HTR-8/SVneo (cell line): ENCODE data around the gene MBD3.
"Not testable (repeated sequence)": the region's sequence is repeated elsewhere in the genome, so short reads cannot be mapped to it uniquely, and the experiment has no call there.

Source experiments
- DNase-seq: peaks from one replicate; pipeline ENCODE4 v3.0.0; 2011; ENCODE audit warnings: low spot score, mixed read lengths; ENCODE audit not compliant: insufficient read length
- FAIRE-seq: peaks from 2 replicates; lab custom pipeline; 2011; peaks lifted over from hg19 to GRCh38; lab: Jason Lieb, UNC

Gene MBD3

DNA sequence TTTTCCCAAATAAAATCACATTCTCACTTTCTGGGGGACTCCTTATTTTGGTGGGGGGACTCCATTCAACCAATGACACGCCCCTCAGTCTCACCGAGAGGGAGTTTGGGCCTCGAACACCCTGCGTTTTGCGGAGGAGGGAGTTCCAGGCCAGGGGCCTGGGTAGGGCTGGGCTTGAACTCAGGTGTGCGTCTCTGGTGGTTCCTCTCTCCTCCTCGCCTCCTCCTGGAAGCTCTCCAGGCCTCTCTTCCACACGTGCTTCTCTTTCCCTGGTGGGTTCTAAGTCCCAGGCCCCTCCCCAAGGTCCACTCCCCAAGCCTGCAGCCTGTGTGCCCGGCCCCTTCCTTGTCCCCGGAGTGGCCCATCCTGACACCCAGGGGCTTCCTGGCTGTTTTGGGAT is 39.2 kb downstream of the MBD3 start:
- no peak for FAIRE-seq
- DNase-seq = no peak

- FAIRE-seq = no peak
- no peak for DNase-seq
These were observed 41.3 kb downstream of the MBD3 start for GRCh38 chr19:1551068-1552040.

- DNase-seq (no peak), FAIRE-seq (peak; percentile 64)
These were observed 43.2 kb downstream of the MBD3 start for GRCh38 chr19:1549332-1549945.

DNA sequence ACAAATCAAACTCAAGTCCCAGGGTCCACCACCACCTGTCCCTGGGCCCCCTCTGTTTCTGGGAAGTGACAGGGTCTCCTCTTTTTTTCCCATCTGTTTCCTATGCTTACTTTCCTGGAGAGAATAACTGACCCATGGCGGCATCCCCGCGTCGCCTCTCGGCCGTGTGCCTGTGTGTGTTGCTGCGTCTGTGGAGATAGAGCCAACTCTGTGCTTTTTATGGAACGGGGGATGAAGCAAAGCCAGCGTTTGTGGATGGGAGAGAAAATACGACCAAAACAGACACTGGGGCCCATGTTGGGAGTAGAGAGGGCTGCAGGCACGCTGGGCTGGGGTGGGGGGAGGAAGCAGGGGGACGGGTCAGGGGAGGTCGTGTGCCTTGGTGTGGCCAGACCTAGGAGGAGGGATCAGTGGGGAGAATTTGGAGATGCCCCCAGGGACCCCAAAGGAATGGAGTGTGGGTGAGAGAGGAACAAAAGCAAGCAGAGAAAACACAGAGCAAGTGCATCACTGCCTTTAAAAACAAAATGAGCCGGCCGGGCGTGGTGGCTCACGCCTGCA is 52.2 kb downstream of the MBD3 start:
- FAIRE-seq (no peak), DNase-seq (no peak)

DNA sequence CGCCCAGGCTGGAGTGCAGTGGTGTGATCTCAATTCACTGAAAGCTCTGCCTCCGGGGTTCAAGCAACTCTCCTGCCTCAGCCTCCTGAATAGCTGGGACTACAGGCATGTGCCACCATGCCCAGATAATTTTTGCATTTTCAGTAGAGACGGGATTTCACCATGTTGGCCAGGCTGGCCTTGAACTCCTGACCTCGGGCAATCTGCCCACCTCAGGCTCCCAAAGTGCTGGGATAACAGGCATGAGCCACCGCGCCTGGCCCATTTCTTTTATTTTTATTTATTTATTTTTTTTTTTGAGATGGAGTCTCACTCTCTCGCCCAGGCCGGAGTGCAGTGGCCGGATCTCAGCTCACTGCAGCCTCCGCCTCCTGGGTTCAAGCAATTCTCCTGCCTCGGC is 52.9 kb downstream of the MBD3 start:
- FAIRE-seq = not testable (repeated sequence)

GRCh38 chr19:1538978-1539377 is 53.7 kb downstream of the MBD3 start:
- DNase-seq (no peak), FAIRE-seq (no peak)

More for the DNA sequence above, 52.9 kb downstream of the MBD3 start:
- not testable (repeated sequence) for DNase-seq

- DNase-seq, FAIRE-seq: not testable (repeated sequence)
These were observed 57.0 kb downstream of the MBD3 start for GRCh38 chr19:1535699-1536098.

- FAIRE-seq (no peak), DNase-seq (no peak)
These were observed 57.7 kb downstream of the MBD3 start for GRCh38 chr19:1534972-1535371.

DNA sequence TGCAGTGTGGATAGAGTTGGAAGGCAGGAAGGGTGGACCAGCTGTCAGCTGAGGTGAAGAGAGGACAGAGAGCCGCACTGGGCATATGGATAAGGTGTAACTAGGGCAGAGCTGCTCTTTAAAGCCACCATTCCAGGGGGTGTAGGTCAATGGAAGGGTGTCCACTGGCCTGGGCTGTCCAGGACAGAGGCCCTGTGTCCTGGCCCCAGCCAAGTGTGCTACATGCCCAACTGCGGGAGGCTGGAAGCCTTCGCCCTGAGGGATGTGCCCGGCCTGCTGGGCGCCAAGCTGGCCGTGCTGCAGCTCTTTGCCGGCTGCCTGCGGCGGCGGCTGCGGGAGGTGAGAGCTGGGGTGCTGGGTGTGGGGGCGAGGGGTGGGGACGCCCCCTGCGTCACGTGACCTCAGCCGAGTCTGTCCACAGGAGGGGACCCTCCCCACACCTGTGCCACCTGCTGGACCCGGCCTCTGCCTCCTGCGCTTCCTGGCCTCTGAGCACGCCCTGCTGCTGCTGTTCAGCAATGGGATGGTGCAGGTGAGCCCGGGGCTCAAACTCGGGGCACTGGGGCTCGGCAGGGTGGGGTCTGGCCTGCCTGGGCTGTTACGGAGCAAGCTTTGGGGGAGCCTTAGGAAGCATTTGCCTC is 59.0 kb downstream of the MBD3 start:
- DNase-seq = no peak
- no peak for FAIRE-seq

GRCh38 chr19:1532003-1532402 is 60.7 kb downstream of the MBD3 start:
- DNase-seq (no peak), FAIRE-seq (no peak)

GRCh38 chr19:1531587-1531986 is 61.1 kb downstream of the MBD3 start:
- FAIRE-seq (no peak), DNase-seq (no peak)

DNA sequence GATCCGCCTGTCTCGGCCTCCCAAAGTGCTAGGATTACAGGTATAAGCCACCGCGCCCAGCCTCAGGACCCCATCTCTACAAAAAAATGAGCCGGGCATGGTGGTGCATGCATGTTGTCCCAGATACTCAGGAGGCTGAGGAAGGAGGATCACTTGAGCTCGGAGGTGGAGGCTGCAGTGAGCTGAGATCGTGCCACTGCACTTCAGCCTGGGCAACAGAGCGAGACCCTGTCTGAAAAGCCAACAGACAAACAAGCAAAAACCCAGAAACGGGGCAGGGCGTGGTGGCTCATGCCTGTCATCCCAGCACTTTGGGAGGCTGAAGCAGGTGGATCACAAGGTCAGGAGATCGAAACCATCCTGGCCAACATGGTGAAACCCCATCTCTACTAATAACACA is 61.8 kb downstream of the MBD3 start:
- FAIRE-seq, DNase-seq: not testable (repeated sequence)

- DNase-seq = no peak
- no peak for FAIRE-seq
These were observed 63.2 kb downstream of the MBD3 start for GRCh38 chr19:1529430-1529816.

DNA sequence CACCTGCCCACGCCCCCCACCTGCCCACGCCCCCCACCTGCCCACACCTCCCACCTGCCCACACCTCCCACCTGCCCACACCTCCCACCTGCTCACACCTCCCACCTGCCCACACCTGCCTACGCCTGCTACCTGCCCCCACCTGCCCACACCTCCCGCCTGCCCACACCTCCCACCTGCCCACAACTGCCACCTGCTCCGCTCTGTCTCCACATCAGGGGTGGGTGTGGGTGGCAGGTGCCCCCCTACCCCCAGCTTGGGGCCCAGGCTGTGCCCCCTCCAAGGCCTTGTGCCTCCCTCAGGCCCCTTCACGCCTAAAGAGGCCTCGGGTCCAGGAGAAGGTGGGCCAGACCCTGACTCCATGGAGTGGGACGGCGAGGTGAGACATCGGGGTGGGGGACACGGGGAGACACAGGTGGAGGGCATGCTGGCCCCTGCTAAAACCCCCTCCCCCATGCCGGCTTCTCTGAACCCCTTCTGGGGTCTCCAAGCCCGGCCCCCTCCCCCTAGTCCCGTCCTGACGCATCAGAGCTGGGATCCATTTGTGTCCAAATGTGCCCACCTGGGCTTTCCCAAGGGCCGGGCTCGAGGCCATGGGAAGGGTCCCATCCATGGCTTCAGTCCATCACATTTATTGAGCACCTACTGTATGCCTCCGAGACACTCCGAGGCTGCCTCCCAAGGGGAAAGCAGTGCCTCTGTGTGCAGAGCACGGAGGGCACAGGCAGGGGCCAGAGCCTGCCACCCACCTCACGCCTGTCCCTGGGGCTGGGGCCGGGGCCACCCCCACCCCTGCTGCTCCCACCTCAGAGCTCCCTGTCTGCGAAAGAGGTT is 63.9 kb downstream of the MBD3 start:
- FAIRE-seq = no peak

GRCh38 chr19:1527650-1528309 is 64.9 kb downstream of the MBD3 start:
- no peak for DNase-seq
- no peak for FAIRE-seq

More for the DNA sequence above, 63.9 kb downstream of the MBD3 start:
- DNase-seq = no peak

DNA sequence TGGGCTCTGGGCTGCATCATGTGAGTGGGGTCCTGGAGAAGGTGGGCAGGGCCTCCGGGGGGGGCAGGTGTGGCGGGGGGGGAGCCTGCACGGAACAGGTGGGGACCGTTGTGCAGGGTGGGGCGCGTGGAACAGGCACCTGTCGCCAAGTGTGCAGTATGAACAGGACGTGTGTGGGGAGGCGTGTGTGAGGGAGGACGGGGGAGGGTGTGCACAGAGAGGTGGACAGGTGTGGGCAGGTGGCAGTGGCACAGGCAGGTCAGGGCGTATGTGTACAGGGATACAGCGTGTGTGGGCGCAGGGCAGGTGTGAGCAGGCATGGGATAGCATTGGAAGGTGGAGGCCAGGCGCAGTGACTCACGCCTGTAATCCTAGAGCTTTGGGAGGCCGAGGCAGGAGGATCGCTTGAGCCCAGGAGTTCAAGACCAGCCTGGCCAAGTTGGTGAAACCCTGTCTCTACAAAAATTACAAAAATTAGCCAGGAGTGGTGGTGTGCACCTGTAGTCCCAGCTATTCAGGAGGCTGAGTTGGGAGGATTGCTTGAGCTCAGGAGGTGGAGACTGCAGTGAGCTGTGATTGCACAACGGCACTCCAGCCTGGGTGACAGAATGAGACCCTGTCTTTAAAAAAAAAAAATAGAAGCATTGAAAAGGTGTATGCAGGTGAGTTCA is 65.6 kb downstream of the MBD3 start:
- FAIRE-seq (no peak), DNase-seq (no peak)

DNA sequence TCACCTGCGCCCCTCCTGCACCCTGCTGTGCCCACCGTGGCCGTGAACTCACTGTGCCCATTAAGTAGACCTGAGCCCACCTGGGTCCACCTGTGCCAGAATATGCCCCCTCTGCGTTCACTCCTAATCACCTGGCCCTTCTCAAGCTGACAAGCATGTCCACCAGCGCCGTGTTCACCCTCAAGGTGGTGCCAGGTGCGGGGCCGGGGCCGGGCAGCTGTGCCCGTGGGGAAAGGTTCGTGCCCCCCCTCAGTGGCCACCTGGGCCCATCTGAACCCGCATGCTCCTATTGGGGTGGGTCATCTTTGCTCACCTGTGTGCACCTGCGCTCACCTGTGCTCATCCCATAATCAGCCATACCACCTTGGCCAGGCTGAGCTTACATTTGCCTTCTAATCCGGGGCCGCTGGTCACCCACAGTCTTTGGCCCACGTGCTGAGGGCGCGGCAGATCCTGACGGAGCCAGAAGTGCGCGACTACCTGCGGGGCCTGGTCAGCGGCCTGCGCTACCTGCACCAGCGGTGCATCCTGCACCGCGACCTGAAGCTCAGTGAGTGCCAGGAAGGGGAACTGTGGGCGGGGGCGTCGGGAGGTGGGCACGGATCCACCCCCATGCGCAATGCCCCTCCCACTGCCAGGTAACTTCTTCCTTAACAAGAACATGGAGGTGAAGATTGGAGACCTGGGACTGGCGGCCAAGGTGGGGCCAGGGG is 66.4 kb downstream of the MBD3 start:
- DNase-seq (no peak), FAIRE-seq (no peak)

DNA sequence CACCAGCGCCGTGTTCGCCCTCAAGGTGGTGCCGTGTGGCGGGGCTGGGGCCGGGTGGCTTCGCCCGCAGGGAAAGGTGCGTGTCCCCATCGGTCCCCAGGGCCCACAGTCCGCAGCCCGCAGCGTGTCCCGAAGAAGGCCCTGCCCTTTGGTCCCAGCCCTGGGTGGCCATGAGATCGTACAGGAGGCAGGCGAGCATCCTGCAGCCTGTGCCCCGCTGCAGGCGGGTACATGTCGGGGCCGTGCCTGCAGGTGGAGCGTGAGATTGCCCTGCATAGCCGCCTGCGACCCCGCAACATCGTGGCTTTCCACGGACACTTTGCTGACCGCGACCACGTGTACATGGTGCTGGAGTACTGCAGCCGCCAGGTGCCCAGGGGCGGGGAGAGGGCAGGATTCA is 67.3 kb downstream of the MBD3 start:
- DNase-seq (no peak), FAIRE-seq (no peak)
